K562 (cell line): ENCODE measurements around the gene CAVIN1.

ENCODE experiments used
- HDAC2 ChIP-seq: fragments of 450-650 bp; IDR thresholded peaks from 2 replicates; pipeline ENCODE4 v1.6.1; 2016; ENCODE audit warnings: mild to moderate bottlenecking
- HDAC6 ChIP-seq: IDR thresholded peaks from 2 replicates; pipeline ENCODE4 v1.6.1; 2012; ENCODE audit warnings: low read depth, mild to moderate bottlenecking, control low read depth, inconsistent platforms, low read length, moderate library complexity
- MAX ChIP-seq: sonication (generic); formaldehyde crosslinking; IDR thresholded peaks from 2 replicates; pipeline ENCODE4 v1.9.0; 2022; ENCODE audit warnings: mild to moderate bottlenecking, missing genetic modification reagents
- MXD1 ChIP-seq: fragments of 250-450 bp; sonication (Bioruptor Pico); IDR thresholded peaks from 2 replicates; pipeline ENCODE4 v1.8.0; 2021; ENCODE audit warnings: borderline replicate concordance, mild to moderate bottlenecking, moderate library complexity; ENCODE audit not compliant: poor library complexity, severe bottlenecking
- POLR2A ChIP-seq: fragments of 450-650 bp; conservative IDR thresholded peaks from 2 replicates; pipeline ENCODE4 v1.6.1; 2016
- RCOR1 ChIP-seq, 2 experiments: IDR thresholded peaks; 2 replicates each; pipeline ENCODE4 v1.6.1; 2012; ENCODE audit warnings: low read depth in 2 of 2, low read length in 2 of 2, borderline replicate concordance in 1 of 2, improper control_type of control experiment in 1 of 2
- SMARCE1 ChIP-seq: fragments of 450-650 bp; IDR thresholded peaks from 2 replicates; pipeline ENCODE4 v1.7.1; 2016; ENCODE audit warnings: mild to moderate bottlenecking
- TARDBP ChIP-seq: fragments of 450-650 bp; IDR thresholded peaks from 2 replicates; pipeline ENCODE4 v1.6.1; 2016
- TEAD1 ChIP-seq, 2 experiments: fragments of 450-650 bp in 1 of 2; sonication (generic) in 1 of 2; formaldehyde crosslinking; IDR thresholded peaks; 2 replicates each; pipeline versions ENCODE4 v1.4.0 to v1.8.0; 2020 to 2022; ENCODE audit warnings: mild to moderate bottlenecking in 2 of 2, missing genetic modification reagents in 1 of 2
- TEAD4 ChIP-seq, 2 experiments: sonication (generic) in 1 of 2; formaldehyde crosslinking in 1 of 2; IDR thresholded peaks; 2 replicates each; pipeline versions ENCODE4 v1.6.1 to v1.8.0; 2012 to 2022; ENCODE audit warnings: borderline replicate concordance in 1 of 2, inconsistent platforms in 1 of 2, low read length in 1 of 2, mild to moderate bottlenecking in 1 of 2, missing genetic modification reagents in 1 of 2
- TF ChIP-seq, protein P1 (sequence below): IDR thresholded peaks from 2 replicates; pipeline ENCODE4 v1.6.1; 2016; ENCODE audit warnings: missing genetic modification characterization, missing compliant biosample characterization
- TF ChIP-seq, protein P2 (sequence below): sonication (generic); formaldehyde crosslinking; IDR thresholded peaks from 2 replicates; pipeline ENCODE4 v1.8.1; 2023; ENCODE audit warnings: mild to moderate bottlenecking, missing genetic modification reagents
- TF ChIP-seq, protein P3 (sequence below): fragments of 450-650 bp; IDR thresholded peaks from 2 replicates; pipeline ENCODE4 v1.6.1; 2016

- TF ChIP-seq HDAC6, result no peak
- TF ChIP-seq, protein P1, sequence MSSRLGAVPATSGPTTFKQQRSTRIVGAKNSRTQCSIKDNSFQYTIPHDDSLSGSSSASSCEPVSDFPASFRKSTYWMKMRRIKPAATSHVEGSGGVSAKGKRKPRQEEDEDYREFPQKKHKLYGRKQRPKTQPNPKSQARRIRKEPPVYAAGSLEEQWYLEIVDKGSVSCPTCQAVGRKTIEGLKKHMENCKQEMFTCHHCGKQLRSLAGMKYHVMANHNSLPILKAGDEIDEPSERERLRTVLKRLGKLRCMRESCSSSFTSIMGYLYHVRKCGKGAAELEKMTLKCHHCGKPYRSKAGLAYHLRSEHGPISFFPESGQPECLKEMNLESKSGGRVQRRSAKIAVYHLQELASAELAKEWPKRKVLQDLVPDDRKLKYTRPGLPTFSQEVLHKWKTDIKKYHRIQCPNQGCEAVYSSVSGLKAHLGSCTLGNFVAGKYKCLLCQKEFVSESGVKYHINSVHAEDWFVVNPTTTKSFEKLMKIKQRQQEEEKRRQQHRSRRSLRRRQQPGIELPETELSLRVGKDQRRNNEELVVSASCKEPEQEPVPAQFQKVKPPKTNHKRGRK (tag), result no peak
- peak; percentile 42; the same call in 1 of the 2 replicates for TF ChIP-seq MAX (CRISPR knock-in tag)
- TF ChIP-seq, protein P2, sequence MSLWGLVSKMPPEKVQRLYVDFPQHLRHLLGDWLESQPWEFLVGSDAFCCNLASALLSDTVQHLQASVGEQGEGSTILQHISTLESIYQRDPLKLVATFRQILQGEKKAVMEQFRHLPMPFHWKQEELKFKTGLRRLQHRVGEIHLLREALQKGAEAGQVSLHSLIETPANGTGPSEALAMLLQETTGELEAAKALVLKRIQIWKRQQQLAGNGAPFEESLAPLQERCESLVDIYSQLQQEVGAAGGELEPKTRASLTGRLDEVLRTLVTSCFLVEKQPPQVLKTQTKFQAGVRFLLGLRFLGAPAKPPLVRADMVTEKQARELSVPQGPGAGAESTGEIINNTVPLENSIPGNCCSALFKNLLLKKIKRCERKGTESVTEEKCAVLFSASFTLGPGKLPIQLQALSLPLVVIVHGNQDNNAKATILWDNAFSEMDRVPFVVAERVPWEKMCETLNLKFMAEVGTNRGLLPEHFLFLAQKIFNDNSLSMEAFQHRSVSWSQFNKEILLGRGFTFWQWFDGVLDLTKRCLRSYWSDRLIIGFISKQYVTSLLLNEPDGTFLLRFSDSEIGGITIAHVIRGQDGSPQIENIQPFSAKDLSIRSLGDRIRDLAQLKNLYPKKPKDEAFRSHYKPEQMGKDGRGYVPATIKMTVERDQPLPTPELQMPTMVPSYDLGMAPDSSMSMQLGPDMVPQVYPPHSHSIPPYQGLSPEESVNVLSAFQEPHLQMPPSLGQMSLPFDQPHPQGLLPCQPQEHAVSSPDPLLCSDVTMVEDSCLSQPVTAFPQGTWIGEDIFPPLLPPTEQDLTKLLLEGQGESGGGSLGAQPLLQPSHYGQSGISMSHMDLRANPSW (CRISPR knock-in tag), result no peak
- no peak for TF ChIP-seq TEAD4 (IDR thresholded peaks at IDR 0.05; ENCODE audit: low read length)
- TF ChIP-seq TEAD4 (CRISPR knock-in tag; IDR thresholded peaks at IDR 0.05; ENCODE audit: borderline replicate concordance), result no peak
- no peak for TF ChIP-seq TARDBP
- TF ChIP-seq TEAD1 (CRISPR knock-in tag; IDR thresholded peaks at IDR 0.05), result no peak
- no peak for TF ChIP-seq POLR2A
- no peak for TF ChIP-seq MXD1 (CRISPR knock-in tag)
- no peak for TF ChIP-seq RCOR1 (IDR thresholded peaks at IDR 0.05; ENCODE audit: borderline replicate concordance in 1 of 2, low read depth in 2 of 2, low read length in 2 of 2)
- TF ChIP-seq HDAC2, result no peak
- TF ChIP-seq, protein P3, sequence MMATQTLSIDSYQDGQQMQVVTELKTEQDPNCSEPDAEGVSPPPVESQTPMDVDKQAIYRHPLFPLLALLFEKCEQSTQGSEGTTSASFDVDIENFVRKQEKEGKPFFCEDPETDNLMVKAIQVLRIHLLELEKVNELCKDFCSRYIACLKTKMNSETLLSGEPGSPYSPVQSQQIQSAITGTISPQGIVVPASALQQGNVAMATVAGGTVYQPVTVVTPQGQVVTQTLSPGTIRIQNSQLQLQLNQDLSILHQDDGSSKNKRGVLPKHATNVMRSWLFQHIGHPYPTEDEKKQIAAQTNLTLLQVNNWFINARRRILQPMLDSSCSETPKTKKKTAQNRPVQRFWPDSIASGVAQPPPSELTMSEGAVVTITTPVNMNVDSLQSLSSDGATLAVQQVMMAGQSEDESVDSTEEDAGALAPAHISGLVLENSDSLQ, result no peak
- TF ChIP-seq SMARCE1, result no peak
These were observed 57.9 kb downstream of the CAVIN1 start for GRCh38 chr17:42365136-42365535.
